Measurements from ENCODE around the gene MX2.

Gene MX2

DNA sequence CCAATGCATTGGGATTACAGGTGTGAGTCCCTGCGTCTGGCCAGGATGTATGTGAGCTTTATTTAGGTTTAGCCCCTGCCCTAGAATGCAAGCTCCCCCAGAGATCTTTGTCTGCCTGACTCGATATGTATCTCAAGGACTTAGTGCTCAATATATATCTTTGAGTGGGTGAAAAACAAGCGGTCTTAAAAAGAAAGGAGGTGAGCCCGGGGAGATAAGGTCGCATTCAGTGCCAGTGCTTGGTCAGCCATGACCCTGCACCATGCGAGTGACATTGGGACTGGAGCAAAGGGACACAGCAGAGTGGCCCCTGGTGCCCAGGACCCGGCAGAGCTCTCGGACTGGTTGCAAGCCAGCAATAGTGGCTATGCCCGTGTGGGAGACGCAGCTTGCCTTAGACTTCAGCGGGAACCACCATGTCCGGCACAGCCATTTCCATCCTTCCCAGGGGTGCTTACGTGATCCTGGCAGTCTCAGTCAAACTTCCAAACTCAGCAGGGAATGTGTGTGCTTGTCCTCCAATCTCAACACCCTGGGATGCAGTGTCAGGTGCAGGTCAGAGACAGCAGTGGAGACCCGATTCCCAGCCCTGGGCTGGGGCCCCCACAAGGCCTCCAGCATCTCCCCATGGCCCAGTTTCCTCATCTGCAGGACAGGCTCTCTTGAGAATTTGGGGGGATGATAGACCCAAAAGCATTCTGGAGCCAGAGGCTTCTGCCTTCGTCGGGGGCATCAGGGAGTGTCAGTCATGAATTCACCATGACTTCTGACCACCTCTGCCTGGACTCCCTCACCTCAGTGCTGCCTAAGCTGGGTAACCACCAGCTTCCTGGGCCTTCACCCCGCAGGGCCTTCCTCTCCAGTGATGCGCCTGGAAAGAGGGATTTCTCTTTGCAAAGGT lies 1.8 kb downstream of the MX2 start:
- DNase-seq = no peak

DNA sequence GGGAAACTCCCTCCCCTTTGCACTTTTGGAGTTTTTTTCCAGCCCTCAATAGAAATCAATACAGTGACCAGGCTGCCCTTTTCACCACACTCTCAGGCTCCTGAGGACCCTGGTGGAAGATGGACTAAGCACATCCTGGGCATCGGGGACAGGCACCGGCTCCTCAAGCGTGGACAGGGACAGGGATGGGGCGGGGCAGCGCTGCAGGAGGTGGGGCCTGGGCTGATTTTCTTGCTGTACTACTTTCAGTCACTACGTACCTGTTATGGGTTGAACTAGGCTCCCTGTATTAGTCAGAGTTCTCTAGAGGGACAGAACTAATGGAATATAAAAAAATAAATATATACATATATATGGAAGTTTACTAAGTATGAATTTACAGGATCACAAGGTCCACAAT lies 2.5 kb downstream of the MX2 start:
- no peak for DNase-seq

DNA sequence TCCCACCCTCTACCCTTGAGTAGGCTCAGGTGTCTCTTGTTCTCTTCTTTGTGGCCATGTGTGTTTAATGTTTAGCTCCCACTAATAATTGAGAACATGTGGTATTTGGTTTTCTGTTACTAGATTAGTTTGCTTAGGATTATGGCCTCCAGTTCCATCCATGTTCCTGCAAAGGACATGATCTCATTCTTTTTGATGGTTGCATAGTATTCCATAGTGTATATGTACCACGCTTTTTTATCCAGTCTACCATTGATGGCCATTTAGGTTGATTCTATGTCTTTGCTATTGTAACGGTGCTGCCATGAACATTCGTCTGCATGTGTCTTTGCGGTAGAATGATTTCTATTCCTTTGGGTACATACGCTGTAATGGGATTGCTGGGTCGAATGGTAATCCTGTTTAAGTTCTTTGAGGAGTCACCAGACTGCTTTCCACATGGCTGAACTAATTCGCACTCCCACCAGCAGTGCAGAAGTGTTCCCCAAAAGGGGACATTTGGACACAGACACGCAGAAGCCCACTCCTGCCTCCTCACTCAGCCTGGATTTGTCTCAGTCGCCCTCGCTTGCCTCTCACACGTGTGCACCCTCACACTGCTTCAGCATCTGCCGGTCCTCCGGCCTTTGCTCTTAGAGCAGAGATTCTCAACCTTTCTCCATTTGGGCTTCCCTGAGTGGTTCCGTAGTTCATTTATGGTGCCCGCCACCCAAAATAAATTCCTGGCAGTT lies 3.7 kb downstream of the MX2 start:
- no peak for DNase-seq

DNA sequence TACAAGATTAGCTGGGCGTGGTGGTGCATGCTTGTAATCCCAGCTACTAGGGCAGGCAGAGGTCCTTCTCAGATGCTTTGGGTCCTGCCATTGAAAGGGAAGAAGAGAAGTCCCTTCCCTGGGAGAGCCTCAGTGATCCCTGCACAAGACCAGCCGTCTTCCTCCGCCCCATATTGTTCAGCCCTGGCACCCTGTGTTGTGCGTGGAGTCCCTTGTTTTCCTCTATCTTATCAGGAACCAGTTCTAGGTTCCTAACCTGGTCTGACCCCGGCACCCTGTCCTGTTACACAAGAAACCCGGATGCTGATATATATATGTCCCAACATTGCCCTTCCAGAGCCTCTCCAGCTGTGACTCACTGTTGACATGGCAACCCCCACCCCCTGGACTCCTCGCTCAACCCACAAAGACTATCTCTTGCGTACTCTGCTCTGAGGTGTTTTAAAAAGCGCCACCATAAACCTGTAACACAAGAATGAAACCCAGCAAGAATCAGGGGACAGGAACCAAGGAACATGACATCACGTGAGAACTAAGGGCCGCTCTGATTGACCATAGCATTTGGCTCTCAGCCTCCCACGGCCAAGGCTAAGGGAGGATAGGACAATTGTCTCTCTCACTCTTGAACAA lies 4.8 kb downstream of the MX2 start:
- no peak for DNase-seq

DNA sequence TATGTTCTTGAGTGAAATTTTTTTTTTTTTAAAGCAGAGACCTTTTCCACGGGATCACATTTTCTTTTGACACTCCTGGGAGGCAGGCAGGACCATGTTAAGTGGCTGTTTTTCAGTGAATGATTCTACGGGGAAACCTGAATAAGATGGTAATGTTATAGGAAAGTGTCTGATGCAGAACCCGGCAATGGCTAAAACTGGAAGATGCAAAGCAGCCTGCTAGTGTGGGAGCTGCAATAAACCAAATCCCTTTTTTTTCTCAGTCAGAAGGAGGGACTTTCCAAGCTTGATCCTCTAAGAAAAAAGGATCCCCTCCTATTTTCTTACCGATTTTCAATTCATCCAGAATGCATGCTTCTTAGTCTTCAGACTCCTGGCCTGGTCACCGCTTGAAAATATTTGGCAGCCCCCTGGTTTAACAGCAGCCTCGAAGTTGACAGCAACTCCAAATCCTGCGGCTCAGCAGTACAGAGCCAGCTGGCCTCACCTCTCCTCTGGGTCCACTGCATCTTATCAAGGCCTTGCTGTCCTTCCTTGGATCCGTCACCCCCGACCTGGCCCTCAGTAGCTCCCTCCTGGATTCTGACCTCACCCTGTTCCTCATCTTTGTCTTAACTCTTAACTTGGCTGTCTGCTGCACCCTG lies 5.6 kb downstream of the MX2 start:
- no peak for DNase-seq

DNA sequence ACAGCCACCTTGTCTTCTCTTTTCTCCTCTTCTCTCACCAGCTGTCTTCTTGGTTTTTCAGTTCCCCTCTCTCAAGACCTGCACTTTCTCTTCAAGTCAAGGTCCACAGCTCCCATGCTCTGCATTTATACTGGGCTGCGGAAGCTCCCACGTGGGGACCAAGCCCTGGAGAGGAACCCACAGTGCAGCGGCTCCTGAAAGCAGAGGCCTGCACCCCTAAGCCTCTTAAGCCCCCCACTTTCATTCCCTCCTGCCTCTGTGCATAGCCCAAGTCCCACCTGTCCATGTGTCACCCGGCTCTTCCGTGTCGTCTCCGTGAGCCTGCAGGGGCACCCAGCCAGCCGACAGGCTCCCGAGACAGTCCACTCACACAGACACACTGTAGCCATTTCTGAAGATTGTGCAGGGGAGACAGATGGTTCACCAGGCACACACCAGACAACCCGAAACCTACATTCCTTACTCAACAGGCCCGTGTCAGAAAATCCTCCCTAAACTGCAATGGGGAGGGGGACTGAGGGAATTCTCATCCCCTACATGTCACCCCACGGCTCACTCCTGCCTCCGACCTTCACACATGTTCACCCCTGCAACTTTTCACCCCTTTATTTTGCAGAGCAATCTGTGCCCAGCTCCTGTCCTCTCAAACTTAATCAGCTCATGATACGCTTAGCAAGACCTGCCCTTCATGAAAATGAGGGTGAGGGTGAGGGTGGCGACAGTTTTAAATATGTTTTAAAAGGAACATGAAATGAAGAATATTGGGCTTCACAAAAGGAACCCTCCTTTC lies 6.3 kb downstream of the MX2 start:
- DNase-seq = no peak

DNA sequence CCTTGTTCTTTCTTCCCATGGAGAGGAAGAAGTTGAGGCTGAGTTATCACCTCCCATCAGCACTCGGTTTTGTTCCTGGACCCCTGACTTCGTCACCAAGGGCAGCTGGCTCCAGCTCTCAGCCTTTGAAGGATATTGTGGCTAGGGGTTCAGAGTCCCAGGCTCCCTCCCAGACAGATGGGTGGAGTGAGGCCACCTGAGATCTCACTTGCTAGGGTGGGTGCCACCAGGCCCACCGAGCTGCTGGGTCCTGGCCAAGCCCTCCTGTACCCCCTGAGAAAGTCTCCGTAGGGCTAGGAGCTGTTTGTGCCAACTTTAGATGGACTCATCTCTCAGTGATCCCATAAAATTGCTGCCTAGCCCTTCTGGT lies 6.9 kb downstream of the MX2 start:
- DNase-seq = no peak

DNA sequence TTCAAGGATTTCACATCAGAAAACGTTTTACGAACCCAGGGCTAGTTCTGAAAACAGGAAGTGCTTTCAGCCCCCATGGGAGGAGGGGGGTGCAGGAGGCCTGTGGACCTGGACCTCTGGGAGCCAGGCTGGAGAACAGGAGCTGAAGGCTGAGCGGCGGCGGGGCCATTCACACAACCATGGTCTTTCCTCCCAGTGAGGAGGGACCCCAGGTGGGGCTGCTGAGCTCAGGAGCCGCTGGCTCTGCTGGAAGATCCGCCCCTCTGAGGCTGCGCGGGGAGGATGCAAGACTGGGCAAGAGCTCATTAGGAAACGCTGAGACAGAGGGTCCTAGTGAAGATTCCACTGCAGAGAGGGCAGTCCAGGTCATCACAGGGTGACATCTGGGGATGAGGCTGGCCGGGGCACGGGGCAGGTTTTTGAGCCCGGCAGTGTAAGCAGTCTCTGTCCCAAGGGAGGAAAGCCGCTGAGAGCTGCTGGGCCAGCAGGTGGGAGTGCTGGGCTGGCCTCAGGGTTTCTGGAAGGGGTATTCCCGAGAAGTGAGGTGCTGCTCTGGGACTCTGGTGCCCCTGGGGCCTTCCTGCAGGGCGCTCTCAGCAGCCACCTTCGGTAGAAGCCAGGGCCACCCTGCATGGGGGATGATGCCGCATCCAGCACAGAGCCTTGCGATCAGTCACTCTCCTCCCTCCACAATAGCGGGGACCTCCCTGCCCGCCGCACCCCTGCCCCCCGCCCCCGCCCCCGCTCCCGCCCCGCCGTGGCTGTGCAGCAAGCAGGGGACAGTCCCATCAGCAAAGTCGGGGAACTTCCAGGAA lies 7.5 kb downstream of the MX2 start:
- DNase-seq = peak in 1 of 56 donors; percentile 14

DNA sequence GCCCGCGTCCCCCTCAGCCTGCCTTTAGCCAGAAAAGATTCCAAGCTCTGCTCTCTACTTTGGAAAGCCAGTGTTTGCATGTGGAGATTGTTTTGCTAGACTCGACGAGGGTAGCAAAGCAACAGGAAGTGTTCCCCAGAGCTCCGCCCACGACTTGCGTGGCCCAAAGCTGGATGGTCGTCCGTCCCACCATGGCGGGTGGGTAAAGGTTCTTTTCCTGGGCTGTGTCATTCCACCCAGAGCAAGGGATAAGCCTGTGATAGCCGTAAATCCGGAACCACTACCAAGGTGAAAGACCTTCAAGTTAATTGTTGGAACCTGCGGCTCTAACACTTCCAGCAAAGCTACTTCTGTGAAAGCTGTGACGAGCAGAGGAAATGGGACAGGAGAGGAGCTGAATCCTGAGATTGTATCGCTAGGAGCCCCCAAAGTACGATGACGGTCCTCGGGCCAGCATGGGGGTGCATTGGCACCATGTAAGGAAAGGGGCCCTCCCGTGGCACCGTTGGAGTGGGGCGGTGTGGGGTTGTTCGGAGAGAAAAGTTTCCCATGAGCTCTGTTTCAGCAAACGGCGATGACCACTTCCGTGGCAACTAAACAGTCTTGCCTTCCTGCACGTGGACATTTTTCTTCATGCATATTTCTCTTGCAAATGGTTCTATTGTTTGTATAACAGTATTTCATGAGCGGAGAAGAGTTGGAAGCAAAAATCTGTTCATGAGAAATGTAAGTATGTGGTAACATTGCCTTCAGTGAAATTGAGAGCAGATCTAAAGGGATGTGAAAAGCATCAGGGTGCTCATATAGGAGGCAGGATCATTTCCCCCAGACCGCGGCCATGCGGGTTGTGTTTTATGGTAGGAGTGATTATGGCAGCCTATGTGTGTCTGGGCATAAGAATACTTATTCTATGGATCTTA lies 8.4 kb downstream of the MX2 start:
- no peak for DNase-seq

DNA sequence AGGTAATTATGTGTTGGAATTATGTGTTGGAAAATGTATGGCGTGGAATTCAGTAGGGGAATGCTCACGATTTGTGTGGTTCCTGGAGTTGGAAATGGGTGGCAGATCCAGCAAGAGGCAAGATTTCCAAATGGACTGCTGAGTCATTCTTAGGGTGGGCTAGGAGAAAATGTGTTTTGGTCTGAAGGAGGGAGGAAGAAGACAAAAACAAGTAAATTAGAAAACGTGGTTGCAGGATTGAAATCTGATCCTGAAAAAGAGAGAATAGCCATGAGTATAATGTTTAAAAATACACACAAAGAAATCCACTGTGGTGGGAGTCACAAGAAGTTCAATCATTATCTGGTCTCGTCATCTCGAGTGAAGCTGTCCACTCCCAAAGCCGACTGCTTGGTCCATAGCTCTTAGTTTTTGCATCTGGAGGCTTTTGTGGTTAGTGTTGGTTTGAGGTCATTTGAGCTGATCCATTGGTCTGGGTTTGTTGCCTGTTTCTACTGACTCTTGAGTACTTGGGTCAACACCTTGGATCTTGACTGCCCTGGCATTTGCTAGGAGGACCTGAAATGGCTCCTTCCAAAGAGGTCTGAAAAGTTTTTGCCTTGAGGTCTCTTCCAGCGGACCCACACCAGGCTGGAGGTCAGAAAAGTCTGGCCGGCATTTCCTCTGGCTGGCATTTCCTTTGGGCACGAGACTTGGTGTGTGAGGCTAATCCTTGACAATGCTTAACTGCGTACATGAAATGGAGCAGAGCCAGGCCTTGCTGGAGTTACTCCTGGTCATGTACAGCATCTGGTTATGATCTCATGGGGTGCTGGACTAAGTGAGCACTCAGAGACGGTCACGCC lies 9.2 kb downstream of the MX2 start:
- no peak for DNase-seq

DNA sequence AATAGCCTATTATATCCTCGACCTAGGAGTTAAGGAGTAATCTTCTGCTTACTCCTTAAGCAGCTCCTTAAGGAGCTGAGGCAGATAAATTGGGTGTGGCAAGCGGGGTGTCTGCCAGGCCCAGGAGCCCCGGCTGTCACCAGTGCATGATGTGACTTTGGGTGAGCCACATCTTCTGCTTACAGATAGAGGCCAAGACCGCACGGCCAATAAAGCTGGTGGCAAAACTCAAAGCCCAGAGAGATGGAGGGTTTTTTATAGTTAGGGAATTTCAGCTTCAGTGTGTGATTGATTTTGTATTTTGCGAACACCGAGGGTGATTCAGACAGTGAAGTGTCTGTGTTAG lies 9.8 kb downstream of the MX2 start:
- no peak for DNase-seq

DNA sequence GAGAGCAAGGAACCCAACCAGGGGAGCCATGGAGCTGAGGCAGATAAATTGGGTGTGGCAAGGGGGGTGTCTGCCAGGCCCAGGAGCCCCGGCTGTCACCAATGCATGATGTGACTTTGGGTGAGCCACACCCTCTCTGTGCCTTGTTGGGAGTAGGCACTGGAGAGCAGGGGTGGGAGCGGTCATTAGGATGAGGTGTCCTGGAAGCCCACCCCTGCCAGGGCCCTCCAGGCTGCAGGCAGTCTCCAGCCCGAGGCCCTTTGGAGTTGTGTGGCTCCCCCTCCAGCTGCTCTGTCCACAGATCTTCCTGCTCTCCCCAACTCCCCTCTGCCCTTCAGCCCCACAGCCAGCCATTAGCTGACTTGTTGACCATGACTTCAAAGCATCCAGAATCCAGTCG lies 11.4 kb downstream of the MX2 start:
- no peak for DNase-seq

DNA sequence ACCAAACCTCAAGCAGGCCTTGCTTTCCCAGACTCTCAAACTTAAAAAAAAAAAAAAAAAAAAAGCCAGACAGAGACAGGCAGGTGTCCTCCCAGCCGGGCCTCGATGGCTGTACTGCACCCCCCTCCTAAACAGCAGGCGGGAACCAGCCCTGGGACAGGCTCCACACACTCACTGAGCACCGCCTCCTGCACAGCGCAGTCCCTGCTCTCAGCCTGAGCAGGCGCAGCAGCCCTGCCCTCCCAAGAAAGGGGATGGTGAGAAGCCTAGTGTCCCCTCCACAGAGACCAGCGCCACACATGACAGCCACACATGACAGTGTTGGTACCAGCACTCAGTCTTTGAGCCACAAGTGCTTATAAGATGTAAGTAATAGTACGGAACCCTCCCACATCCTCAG lies 11.9 kb downstream of the MX2 start:
- no peak for DNase-seq

DNA sequence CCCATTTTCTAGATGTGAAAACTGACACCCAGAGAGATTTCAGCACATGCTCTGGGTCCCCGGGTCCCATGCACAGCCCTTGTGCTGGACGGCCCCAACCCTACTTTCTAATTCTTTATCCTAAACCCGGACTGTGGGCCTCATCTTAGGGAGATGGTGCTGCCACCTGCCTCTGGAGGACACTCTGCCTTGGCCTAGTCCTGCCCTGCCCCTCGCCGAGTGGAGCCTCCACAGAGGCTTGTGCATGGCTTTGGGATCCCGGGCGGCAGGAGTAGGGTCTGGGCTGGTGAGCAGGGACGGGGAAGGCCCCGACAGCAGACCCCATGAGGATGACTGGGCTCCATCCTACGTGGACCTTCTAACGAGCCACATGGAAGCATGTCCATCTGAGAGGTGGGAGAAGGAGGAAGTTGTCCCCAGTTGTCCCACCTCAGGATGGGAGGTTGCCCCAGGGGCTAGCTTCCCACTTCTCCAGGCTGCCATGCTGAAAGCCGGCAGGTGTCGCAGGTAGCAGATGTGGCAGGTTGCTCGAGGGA lies 12.4 kb downstream of the MX2 start:
- no peak for DNase-seq

DNA sequence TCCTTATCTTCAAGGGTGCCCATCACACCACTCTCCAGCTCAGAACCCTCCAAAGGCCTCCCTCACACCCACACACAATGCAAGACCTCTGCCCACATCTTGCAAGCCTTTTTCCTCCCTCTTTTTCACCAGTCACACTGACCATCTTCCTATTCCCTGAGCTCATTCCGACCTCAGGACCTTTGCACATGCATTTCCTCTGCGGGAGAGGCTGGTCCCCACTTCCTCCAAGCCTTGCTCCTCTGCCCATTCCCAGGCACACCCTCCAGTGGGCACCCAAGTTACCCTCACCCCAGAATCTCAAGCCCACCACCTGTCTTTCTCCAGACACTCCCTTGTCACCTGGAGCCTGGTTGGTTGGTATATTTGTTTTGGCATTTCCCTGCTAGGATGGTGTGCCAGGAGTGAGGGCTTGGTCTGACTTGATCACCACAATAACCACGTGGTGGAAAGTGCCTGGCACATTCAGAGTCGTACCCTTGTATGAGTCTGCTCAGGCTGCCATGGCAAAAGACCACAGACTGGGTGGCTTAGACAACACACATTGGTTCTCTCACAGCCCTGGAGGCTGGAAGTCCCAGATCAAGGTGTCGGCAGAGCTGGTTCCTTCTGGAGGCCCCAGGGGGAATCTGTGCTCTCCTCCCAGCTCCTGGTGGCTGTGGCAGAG lies 13.2 kb downstream of the MX2 start:
- DNase-seq = no peak

DNA sequence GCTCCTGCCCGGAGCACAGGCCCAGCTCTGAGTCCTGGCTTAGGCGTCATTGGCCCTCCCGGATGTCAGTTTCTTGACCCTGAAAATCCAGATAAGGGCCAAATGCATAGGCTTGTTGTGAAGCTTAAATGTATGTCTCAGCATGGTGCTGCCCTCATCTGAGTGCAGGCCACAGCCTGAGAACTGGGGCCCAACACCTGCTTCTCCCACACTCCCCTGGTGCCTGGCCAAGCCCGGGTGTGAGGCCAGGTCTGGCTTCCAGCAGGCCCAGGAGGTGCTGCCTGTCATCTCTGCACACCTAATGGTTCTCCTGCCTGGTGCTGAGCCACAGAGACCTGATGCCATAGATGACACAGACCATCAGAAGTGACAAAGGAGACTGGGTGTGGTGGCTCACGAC lies 14.0 kb downstream of the MX2 start:
- no peak for DNase-seq

DNA sequence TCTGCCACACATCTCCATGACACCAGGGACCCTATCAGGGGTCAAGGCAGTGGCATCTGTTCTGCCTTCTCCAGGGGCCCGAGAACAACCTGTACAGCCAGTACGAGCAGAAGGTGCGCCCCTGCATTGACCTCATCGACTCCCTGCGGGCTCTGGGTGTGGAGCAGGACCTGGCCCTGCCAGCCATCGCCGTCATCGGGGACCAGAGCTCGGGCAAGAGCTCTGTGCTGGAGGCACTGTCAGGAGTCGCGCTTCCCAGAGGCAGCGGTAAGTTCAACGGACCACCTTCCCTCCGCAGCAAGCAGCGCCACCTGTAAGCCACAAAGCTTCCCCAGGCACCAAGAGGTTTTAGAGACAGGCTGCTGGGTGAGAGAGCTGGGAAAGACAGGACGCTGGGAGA lies 15.9 kb downstream of the MX2 start:
- DNase-seq = no peak

All from amygdala (tissue), 56 donors.